AG08396 (cell line): ENCODE data around the gene SMO.
"Not testable (repeated sequence)": the region's sequence is repeated elsewhere in the genome, so short reads cannot be mapped to it uniquely, and the experiment has no call there.

ENCODE experiments used
- DNase-seq: peaks from one replicate; pipeline ENCODE4 v3.0.0; 2012; ENCODE audit warnings: low spot score, mixed read lengths

SMO gene

DNA sequence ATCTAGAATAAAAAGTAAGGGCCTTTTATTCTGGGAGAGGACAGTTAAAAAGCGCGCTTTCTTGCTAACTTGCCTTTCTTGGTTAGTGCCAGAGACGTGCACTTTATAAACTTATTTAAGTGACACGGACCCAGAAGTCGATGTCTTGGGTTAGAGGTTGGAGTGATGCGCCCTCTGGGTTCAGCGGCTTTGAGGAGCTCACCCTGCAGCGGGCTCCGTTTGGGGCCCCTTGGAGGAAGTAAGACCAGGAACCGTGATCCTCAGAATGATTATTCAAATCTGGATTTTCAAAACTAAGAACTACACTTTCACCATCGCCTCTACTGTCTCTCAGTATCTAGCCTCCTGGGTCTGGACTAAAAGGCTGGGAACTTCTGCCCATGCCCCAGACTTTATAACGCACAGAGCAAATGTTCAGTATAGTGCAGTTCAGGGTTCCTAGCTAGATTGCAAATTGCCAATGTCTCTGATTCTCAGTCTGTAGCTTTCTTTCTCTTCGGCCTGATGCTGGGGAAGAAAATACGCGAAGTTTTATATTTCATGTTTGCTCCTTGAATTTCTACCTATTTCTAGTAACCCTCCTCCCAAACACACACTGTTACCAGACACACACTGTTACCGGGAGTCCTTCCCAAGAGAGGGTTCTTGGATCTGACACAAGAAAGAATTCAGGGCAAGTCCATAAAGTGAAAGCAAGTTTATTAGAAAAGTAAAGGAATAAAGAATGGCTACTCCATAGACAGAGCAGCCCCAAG, 18.6 kb upstream of the SMO start:
- no peak for DNase-seq

DNA sequence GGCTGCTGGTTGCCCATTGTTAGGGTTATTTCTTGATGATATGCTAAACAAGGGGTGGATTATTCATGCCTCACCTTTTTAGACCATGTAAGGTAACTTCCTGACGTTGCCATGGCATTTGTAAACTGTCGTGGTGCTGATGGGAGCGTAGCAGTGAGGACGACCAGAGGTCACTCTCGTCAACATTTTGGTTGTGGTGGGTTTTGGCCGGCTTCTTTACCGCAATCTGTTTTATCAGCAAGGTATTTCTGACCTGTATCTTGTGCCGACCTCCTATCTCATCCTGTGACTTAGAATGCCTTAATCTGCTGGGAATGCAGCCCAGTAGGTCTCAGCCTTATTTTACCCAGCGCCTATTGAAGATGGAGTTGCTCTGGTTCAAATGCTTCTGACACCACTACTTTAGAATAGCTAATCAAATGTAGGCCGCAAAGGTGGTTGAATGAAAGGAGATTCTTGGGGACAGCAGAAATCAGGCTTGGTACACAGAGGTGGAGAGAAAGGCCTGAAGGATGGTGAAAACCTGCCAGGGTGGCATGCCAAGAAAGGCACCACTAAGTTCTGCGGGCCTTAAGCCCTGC, 17.9 kb upstream of the SMO start:
- DNase-seq = no peak

DNA sequence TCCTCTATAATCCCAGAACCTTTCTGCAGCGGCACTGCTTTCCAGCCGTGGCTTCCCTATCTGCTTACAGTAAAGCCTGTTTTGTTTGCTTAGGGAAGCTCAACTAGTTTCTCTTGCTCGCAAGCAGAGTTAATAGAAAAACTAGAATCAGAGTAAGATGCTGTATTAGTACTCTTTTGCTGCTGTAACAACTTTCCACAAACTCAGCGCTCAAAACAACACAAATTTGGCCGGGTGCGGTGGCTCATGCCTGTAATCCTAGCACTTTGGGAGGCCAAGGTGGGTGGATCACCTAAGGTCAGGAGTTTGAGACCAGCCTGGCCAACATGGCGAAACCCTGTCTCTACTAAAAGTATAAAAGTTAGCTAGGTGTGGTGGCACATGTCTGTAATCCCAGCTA, 14.6 kb upstream of the SMO start:
- not testable (repeated sequence) for DNase-seq

DNA sequence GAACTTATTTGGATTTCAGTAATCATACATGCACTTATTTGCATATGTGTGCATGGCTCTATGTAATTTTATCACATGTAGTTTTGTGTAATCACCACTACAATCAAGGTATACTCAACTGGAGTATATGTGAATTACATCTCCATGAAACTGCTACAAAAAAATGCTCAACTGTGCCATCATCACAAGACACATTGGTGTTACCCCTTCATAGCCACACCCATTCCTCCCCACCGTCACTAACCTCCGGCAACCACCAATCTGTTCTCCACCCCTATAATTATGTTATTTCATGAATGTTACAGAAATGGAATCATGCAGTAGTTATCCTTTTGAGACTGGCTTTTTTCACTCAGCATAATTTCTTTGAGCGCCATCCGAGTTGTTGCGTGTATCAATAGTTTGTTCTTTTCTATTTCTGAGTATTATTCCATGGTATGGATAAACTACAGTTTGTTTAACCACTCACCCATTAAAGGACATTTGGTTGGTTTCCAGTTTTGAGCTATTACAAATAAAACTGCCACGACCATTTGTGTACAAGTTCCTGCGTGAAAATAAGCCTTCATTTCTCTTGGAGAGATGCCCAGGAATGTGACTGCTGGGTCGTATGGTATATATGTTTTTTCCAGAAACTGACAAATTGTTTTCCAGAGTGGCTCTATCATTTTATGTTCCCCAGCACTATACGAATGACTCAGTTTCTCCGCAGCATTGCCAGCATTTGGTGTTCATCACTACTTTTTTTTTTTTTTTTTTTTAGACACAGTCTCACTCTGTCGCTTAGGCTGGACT, 11.3 kb upstream of the SMO start:
- no peak for DNase-seq

DNA sequence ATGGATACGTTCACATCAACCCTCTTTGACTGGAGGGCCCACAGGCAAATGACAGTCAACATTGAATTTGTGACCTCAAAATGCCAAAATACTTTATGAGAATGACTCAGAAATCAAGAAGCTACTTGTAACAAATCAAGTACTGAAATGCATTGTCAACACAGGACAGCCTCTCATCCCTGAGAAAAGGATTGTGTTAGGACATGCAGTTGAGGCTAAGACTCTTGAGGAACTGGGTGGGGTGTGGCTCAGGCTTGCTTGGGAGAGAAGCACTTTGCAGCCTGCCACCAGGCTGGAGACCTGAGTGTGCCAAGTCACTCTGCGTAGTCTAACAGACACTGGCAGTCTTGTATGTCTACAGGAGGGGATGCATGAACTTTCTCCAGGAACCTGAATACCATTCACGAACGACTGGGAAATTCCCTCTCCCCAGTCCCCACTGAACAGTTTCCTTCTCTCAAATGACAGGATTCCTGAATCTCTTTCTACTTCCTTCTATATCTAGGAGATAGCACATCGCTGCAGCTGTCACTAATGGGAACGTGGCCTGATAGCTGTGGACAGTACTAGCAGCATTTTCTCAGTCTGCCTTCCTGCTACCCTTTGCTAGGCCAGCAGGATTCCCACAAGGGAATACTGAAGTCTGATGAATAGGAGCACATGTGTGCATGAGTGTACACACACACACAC, 3.3 kb upstream of the SMO start:
- DNase-seq = no peak

DNA sequence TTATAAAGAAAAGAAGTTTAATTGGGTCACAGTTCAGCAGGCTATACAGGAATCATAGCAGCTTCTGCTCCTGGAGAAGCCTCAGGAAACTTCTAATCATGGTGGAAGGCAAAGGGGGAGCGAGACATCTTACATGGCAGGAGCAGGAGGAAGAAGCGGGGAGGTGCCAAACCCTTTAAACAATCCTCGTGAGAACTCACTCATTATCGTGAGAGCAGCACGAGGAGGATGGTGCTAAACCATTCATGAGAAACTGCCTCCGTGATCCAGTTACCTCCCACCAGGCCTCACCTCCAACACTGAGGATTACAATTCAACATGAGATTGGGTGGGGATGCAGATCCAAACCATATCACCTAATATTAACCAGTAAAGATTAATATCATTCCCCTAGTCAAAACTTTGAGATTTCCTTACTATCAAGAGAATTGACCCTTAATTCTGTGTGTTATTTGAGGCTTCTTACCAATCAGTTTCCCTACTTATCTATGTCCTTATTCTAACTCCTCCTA, 1.6 kb upstream of the SMO start:
- no peak for DNase-seq

DNA sequence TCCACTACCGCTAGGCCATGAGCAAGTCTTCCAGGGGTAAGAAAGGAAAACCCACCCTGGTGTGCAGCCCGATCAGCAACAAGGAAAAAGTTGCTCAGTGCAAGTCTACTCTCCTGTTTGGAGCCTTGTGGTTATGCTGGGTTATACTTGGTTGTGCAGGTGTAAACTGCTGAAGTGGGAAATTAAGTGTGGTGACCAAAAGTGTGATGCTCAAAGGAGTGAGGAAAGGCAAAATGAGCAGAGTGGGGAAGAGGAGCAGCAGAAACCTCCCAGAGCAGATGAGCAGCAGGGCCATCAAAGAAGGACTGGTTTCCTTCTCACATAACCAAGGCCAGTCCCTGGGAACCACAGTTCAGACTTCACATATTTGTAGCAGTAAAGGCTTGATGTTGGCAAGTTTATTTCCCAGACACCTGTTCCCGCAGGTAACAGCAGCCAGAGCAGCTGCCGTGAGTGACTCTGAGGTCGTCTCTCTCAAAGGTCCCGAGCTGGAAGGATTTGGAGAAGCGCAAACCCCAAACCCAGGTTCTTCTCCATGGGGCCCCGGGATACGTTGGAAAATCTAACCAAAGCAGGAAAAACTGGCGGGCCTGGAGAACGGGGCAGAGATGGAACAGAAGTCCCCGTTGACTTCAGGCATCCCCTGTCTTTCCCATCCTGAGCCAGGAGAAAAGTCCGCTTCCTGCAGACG, 607 bp upstream of the SMO start:
- no peak for DNase-seq

DNA sequence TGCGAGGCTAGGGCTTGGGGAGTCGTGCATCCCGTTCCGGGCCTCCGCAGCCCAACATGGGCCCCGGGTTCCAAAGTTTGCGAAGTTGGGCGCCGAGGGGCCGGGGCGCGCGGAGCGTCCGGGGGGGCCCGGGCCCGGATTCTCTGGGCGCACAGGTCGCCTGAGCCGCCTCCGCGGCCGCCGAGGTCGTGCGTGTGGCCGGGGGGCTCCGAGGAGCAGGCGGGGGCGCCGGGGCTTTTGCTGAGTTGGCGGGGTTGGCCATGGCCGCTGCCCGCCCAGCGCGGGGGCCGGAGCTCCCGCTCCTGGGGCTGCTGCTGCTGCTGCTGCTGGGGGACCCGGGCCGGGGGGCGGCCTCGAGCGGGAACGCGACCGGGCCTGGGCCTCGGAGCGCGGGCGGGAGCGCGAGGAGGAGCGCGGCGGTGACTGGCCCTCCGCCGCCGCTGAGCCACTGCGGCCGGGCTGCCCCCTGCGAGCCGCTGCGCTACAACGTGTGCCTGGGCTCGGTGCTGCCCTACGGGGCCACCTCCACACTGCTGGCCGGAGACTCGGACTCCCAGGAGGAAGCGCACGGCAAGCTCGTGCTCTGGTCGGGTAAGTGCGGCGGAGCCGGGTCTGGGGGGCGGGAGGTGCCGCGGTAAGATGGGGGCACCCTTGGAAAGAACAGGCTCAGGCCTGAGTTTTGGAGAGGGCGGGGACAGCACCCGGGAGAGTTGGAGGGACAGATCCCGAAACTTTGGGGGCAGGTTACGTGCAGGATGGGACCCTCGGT, 643 bp downstream of the SMO start:
- peak; percentile 74 for DNase-seq

DNA sequence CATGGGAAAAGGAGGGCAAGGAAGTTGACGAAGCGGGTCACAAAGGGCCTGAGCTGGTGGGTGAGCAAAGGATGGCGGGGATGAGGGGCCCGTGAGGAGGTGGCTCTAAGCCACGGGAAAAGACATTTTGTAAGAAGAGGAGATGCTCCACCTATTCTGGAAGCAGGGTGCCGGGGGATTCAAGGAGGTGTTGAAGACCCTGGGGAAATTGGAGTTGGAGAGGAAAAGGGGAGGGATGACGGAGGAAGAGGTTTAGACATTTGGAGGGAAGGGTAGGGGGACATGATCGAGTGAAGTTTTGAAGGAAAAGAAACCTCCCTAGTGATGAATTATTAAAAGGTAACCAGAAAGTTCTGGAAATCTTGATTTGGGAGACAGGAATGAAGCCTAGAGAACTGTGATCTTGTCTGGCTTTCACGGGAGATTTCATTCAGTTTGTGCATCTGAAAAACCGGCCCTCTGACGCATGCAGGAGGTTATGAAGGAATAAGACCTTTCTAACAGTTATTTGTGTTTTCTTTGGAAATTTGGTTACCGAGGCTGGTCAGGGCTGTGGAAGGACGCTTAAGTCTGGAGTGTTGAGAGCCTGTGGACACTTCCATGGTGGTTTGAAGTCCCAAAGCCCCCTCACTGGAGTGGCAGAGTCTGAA, 1.4 kb downstream of the SMO start:
- no peak for DNase-seq

DNA sequence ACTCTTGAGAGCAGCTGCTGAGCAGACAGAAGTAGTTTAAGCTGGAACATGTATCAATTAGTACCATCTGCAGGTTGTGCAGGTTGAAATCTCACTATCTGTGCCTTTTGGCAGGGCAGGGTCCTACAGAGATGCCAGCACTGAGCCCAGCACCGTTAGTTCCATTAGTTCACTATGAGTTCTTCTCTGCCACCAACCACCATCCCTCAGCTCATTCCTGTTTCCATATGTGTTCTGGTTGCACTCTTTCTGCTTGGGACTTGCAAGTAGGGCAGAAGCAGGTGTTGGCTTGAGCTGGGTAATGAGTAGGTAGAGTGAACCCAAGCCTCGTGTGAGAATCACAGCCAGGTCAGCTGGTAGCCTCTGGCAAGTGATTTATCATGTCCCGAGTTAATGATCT, 2.8 kb downstream of the SMO start:
- no peak for DNase-seq

DNA sequence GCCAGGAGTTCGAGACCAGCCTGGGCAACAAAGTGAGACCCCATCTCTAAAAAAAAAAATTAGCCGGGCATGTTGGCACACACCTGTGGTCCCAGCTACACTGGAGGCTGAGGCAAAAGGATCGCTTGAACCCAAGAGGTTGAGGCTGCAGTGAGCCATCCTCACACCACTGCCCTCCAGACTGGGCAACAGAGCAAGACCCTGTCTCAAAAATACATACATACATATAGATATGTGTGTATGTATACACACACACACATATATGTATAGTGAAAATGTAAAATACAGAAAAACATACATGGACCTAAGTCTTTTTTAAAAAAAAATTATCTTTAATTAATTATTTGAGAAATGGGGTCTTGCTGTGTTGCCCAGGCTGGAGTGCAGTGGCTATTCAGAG, 5.5 kb downstream of the SMO start:
- DNase-seq = no peak

DNA sequence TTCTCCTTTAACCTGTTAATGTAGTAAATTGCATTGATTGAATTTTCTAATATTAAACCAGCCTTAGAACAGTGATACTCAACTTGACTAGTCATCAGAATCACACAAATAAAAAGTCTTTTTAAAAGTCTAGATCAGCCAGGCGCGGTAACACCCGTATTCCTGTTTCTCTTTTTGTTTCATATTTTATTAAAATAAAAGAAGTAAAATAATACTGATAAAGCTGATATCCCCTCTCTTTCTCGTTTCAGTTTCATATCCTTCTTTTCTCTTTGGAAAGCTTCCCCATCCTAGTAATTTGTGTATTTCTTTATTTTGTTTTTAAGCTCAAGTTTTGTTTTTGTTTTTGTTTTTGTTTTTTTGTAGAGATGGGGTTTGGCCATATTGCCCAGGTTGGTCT, 9.3 kb downstream of the SMO start:
- no peak for DNase-seq

DNA sequence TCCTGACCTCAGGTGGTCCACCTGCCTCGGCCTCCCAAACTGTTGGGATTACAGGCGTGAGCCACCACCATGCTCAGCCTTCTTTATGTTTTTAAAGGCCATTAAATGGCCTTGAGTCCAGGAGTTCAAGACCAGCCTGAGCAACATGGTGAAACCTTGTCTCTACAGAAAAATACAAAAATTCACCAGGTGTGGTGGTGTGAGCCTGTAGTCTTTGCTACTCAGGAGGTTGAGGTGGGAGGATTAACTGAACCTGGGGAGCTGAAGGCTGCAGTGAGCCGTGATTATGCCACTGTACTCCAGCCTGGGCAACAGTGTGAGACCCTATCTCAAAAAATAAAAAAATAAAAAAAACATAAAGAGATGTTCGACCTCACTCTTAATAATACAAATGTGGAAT, 11.0 kb downstream of the SMO start:
- no peak for DNase-seq

DNA sequence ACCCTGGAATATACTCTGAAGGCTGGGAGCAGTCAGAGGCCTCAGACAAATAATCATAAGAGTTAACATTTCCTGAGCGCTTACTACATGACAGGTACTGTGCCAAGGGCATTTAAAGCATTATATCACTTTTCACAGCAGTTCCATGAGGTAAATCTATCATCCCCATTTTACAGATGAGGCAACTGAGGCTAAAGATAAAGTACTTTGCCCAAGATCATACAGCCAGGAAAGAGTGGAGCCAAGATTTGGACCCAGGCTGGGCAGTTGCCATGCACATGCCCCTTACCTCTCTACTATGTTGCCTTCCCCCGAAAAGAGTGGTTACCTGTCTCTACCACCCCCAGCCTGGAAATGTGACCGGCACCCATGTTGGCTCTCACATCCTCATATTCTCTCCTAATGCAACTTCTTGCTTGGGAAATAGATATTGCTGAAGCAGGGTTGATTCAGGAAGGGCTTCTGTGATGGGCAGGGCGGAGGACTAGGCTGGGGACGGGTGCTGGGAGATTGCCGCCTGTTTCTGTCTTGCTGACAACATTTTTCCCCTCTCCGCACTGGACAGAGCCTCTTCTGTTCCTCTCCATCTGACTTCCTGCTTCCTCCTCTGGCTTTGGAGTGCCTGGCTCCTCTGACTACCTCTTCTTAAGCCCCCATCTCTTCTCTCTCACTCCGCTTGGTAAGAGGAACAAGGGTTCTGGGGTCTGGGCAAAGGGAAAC, 13.8 kb downstream of the SMO start:
- no peak for DNase-seq

DNA sequence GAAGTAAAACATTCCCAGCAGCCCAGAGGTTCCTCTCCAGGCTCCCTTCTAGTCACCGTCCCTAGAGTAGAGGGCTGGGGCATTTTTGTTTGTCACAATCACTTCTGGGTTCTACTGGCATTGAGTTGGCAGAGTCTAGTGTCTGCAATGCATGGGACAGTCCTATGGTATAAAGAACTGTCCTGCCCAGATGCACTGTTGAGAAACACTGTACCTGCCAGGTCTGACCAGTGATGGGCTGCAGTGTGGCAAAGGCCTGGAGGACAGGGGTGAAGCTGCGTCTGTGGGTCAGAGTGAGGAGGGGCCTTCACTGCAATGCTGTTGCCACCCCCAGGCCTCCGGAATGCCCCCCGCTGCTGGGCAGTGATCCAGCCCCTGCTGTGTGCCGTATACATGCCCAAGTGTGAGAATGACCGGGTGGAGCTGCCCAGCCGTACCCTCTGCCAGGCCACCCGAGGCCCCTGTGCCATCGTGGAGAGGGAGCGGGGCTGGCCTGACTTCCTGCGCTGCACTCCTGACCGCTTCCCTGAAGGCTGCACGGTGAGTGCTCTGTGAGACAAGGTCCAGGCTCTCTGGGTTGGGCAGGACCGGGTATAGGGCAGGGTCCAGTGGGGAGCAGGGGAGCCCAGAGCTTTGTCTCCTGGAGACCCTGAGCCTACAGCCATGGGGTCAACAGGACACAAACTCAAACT, 14.8 kb downstream of the SMO start:
- no peak for DNase-seq

DNA sequence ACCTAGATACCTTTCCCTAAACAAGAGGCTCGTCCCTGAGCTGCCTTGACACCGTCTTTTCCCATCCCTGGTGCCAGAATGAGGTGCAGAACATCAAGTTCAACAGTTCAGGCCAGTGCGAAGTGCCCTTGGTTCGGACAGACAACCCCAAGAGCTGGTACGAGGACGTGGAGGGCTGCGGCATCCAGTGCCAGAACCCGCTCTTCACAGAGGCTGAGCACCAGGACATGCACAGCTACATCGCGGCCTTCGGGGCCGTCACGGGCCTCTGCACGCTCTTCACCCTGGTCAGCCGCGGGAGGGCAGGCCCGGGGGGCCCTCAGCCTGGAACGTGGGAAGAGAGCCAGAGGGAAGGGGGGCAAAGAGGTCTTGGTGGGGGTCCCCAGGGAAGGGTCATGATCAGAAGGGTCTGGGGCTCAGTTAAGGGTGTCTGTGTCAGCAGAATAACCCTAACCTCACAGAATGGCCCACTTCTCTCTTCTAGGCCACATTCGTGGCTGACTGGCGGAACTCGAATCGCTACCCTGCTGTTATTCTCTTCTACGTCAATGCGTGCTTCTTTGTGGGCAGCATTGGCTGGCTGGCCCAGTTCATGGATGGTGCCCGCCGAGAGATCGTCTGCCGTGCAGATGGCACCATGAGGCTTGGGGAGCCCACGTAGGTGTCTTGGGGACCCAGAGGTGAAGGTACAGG, 16.8 kb downstream of the SMO start:
- no peak for DNase-seq

DNA sequence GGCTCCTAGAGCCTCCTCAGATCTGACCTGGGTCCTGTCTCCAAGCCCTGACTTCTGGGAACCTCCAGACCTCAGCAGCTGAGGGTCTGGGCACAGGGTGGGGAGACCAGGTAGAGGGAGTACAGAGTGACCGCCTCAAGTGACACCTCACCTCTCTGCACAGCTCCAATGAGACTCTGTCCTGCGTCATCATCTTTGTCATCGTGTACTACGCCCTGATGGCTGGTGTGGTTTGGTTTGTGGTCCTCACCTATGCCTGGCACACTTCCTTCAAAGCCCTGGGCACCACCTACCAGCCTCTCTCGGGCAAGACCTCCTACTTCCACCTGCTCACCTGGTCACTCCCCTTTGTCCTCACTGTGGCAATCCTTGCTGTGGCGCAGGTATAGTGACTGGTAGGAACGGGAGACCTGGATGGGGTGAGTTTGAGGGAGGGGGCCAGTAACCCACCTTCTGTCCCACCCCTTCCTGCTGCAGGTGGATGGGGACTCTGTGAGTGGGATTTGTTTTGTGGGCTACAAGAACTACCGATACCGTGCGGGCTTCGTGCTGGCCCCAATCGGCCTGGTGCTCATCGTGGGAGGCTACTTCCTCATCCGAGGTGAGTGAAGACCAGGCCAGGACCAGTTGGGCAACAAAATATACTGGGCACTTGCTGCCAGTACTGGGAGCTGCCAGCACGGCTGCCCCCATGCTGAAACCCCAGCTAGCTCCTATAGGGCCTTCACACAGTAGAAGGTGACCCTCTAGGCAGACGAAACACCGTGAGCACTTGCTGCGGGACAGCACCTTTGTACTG, 17.8 kb downstream of the SMO start:
- DNase-seq = no peak

DNA sequence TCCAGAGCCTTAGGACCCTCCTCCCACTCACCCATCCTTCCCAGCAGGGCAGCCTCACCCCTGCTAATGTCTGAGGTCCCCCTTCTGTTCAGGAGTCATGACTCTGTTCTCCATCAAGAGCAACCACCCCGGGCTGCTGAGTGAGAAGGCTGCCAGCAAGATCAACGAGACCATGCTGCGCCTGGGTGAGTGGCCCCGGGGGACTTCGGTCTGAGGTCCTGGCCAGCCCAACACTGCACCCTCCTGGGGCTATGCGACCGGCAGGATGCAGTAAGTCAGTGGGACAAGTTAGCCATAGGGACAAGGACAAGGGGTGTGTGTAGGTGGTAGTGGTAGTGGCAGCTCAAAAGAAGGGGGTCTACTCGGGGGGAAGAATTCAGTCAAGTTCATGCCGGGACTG, 20.2 kb downstream of the SMO start:
- no peak for DNase-seq
